Iris pigment epithelial cell (primary cell): ENCODE measurements around the gene JCHAIN.
A peak's percentile ranks its signal among the peaks of the same experiment; 100 is the strongest.

Experiments used
- DNase-seq: peaks from one replicate; pipeline ENCODE4 v3.0.0-alpha.2; 2011; ENCODE audit warnings: low read depth

JCHAIN gene

DNA sequence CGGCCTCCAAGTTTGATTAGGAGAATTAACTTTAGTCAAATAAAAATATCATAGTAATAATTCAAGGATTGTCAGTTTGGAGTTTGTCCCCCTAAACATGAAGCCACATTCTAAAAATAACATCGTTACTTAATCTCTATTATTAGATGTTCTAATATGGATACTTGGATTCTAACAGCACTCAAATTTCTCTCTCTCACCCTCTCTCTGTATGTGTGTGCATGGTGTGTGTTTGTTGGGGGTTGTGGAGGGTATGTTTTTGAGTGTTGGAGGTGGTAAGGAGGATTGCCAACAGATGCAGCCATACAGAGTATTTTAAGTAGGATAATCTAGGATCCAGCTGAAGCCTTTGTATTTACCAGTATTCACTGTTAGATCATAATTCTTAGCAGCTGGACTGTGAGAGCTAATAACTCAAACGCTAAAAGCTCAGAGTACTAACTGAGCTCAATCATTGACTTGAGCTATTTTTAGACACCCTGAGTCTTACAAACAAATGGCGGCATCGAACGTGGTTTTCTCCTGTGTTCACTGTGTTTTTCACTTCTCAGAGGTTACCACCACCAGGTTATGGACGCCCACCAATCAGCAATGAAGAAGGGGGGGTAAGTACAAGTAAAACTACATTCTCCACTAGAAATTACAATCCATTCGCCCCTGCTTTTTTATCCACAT lies 28.9 kb downstream of the JCHAIN start:
- no peak for DNase-seq

DNA sequence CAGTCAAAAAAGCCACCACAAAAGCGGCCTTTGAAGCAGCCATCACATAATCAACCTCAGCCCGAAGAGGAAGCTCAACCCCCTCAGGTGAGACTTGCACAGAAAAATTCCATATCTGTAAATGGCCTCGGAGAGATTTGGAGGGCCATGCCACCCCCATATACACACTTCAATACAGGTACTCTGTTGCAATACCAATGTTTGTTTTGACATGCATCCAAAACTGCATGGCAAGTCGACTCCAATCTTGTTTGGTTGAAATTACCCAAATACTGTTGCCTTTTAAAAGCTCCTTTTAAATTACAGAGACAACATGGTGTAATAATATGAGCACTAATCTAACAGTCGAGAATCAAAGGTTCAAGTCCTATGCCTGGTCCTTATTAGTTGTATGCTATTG lies 31.8 kb downstream of the JCHAIN start:
- no peak for DNase-seq

DNA sequence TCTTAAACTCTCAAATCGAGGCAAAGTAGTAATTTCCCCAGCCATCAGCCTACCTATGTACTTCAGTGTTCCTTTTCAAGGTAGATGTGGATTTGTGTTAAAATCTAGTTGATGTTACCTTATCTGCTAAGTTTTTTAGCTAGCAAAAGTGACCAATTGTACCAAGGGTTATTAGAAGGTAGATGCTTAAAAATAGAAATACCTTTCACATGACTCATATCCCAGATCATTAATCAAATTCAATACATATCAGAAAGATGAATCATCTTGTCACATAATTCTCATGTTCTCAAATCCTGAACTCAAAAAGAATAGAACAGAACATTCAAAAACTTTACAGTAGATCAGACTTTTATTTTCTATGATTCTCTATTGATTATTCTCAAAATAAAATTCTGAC lies 34.3 kb downstream of the JCHAIN start:
- DNase-seq, result peak; percentile 64

DNA sequence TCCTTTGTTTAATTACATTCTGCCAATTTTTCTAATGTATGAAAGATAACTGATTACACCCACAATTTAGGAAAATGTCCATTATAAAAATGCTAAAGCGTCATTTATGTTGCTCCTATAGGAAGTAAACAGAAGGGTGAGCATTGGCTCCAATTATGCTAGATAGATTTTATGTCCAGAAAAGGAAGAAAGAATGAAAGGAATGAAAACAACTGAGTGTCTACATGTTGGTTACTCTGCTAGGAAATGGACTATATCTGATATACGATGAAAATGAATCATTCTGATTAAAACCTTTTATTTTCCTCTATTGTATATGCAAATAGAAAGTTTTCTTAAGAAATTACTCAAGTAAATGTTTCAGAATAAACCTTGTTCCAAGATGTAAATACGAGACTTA lies 36.1 kb downstream of the JCHAIN start:
- DNase-seq, result peak; percentile 32

DNA sequence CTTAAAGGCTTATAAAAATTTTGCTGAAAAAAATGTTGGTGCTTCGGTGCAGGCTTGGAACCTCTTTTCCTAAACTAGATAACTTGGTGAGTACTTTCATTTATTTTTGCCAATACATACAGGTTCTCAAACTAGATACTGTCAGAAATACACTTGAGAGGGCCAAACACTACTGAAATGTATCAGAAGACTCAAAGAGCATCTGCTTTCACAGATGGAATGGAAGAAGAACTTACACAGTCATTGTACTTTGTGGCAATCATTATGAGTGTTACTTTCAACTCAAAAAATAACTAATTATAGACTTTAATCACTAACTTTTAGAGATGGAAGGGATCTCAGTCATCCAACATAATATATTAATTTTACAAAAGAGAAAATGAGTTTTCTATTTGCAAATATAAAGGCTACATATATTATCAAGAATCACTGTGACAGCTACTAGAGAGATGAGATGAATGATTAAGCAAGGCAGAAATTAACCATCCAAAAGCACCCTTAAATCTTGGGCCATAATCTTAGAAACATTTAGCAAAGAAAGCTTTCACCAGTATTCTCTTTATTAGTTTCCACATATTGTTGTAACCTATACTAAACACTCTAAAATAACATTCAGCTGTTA lies 36.7 kb downstream of the JCHAIN start:
- DNase-seq, result no peak

DNA sequence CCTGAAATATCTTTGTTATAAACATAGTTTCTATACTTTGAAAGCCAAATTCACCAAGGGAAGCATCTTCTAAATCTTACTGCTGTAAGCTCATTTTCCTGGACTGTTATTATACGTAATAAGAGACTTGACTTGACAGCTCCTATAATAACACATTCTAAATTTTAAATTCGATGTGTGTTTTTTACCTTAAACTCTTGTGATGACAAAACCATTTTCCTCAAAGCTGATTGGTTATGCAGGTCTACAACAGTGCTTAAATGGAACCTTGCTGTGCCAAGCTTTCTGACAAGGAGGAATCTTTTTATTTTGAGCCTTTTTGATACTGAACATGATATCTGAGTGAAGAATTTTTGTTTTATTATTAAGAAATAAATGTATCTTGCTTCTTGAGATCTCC lies 37.9 kb downstream of the JCHAIN start, which contains the start of gene ENAM:
TSS of gene ENAM (plus strand) at position 301 of the 400 bp plus-strand sequence. CDS start 757 bp downstream, outside the sequence.
- no peak for DNase-seq

DNA sequence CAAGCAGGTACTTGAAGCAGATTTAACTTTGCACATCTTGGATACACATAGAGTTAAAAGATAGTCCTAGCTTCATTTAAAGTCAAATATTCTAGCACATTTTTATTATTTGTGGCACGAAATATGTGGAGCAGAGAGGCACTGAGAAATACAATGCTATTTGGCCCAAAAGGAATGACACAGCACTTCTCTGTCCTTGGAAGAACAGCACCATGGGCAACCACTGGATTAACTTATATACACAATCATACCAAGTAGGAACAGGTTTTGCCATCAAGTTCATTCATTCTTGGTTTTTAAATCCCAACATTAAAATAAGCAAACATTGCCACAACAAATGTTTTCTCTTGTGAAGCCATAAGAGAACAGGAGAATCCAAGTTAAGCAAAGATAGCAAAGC lies 38.7 kb downstream of the JCHAIN start:
- DNase-seq, result peak; percentile 47

DNA sequence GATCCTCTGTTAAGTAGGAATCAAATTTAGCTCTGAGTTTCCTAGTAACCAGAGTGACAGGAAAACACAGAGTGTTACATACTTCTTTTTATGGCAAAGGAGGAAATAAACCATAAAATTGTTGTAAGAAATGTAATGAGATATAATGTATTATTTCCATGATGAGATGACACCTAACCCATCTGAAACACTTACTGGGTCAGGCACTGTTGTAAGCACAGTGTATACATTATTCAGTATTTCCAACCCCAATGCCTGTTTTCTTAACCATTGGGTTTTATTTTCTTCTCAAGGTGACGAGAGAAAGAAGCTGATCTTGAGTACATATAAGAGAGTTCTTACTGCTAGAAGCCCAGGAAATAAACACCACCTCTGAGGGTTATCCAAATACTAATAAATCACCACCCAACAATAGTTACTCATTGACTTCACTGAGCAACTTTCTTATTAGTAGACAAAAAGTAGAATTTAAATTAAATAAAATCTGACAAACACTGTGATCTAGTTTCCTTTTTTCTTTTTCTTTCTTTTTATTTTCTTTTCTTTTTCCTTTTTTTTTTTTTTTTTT lies 42.0 kb downstream of the JCHAIN start:
- no peak for DNase-seq

DNA sequence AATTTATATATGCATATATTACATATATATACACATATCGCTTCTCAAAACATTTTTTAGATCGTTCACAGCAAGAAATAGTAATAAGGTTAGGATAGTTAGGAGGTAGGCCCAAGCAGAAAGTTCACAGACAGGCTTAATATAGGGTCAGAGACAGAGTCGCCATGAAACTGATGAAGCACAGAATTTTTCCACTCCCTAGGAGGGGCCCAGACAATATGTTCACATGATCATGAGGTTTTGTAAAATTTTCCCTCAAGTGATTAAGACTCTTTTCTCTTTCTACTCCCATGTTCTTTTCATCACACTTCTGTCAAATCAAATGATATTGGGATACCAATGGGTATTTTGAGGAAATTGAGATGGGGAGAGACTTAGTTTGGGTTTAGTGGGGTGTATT lies 43.0 kb downstream of the JCHAIN start:
- no peak for DNase-seq

DNA sequence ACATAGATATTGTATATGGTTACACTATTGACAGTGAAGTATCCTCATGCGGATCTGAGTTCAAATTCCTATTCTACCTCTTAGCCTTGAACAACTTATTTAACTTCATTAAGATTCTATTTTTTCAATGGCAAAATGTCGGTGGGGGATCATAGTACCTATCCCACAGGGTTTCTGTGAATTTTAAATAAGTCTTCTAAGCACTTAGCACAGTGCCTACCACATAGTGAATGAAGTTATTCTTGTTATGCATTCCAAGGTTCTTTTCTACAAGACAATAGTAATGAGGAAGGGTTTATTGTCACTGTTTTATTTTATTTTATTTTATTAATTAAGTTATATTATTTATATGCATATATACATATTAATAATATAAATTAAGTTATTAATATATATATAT lies 46.5 kb downstream of the JCHAIN start:
- no peak for DNase-seq

DNA sequence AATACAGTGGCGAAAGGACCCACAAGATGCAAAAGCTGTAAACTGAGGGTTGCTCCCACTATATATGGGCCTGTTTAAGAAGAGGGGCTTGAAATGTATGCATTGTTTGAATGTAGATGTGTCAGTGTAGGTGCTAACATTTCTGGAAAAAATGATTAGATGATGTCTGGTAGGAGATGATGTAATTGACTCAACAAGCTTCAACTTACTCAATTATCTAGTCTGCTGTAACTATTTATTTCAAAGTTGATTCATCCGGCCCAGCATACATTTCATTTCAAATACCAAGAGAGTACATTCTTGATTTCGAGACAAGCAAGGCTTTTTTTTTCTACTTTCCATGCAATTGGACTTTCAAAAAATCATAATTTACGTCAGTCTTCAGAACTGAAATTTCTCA lies 47.0 kb downstream of the JCHAIN start:
- DNase-seq, result no peak

DNA sequence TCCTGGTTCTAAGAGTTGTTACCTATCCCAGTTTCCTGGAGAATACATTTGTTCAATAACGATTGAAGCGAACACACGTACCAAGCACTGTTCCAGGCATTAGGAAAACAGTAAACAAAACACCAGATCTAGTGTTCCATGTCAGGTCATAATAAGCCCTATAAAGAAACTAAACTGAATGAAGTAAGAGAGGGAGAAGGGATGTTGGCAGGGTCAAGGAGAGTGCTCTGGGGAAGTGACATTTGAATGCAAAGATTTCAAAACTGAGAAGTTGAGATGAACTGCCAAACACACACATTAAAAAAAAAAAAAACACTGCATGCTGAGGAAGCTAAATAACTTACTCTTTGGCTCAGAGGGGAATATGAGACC lies 52.1 kb downstream of the JCHAIN start:
- DNase-seq, result no peak

DNA sequence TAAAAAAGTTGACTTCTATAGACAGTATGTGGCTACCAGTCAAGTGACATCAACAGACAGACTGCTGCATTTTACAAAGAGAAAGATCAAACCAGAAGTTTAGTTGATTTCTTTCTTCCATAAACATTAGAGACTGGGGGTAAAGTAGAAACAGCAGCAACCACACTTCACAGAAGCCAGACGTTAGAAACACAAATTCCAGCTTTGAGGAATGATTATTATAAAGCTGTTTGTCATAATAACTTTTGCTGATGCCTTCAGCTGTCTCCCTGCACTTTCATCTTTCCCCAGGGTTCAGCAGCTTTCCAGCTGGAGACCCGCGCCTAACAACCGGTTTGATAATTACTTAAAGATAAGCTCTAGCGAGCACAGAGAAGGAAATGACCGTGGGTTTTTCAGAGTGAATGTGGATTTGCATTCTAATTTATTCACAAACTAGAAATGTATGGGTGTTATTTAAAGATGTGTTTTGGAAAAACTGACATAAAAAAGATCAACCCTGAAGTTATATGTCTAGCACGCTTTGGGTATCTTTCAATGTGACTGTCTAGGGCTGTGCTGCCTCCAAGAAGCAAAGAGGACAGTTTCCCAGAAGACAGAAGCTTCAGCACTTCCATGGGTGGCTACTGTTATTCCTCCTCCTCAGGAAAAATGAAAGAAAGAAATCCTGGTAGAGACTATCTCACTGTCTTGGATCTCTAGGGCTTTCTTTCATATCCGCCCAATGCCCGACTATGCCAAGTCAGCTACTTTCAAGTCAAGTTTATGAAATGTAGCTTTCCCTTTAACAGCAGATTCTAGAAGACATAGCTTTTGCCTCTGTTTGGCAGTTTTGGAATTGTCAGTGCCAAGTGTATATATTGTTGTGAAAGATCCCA lies 52.8 kb downstream of the JCHAIN start:
- no peak for DNase-seq

DNA sequence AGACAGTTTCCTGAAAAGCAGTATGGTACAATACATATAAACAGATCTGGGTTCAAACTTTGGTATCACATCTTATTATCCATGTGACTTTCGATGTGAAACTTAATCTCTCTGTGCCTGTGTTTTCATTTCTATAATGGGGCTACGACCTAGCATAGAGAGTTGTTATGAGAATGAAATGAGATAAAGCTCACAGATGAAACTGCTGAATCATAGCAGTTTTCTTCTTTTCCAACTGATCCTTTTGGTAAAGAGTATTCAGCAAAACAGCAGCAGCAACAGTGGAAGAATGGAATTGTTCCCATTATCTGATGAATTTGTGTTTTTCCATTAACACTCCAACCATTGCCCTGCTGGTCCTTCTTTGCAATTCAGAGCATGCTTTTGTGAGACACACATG lies 58.0 kb downstream of the JCHAIN start:
- DNase-seq, result no peak

DNA sequence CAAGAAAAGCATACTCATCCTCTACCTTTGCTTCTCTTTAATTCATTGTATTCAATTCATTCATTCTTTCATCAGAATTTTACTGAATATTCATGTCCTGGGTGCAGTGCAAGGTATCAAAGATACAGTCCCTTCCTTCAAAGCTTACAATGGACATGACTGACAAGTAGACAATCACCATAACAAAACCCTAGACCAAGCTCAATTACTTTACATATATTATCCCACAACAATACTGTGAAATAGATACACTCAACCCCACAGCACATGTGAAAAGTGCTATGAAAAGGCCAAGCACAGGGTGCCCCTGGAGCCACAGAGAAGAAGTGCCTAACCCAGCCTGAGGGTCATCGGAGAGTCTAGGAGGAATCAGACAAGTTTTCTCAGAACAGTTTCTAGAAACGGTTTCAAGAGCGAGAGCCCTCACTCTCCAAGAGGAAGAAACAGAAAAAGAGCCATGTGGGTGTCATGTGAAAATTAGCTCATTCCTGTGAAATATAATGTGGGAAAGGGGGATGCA lies 58.9 kb downstream of the JCHAIN start:
- DNase-seq, result no peak

DNA sequence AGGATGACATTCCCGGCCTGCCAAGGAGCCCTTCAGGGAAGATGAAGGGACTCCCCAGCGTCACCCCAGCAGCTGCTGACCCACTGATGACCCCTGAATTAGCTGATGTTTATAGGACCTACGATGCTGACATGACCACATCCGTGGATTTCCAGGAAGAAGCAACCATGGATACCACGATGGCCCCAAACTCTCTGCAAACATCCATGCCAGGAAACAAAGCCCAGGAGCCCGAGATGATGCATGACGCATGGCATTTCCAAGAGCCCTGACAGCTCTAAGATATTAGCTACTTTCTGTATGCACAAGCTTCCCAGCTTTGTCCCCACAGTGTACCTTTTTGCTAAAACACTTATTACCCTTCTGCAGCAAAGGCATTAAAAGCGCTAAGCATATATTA lies 59.8 kb downstream of the JCHAIN start:
- DNase-seq, result peak; percentile 4
